Measurements from ENCODE around the gene TBC1D8B. TPM values are rescaled to one million over a fixed set of nuclear protein-coding genes. Genes with fewer than 3 reads are reported as not detected.

Gene TBC1D8B
- total RNA-seq, 6 experiments from 2014 or later, result 6.6 to 9.6 (median 8.2) TPM

GRCh38 chrX:106902684-106903083 lies 100.2 kb downstream of the TBC1D8B start:
- H3K36me3 ChIP-seq, result no peaks in the 10 kb centered on the region
- ATAC-seq, result peak; percentile 15 to 42 (median 26)
- 42% methylated on average over 2 of the region's 2 CpGs for WGBS (ENCODE audit: insufficient coverage, low coverage, low lambda C conversion rate, missing lambda C conversion rate)
- H3K4me3 ChIP-seq, result peak overlapping the region in 1 of 3 donors; percentile 27
- no peaks in the 10 kb centered on the region for H3K27me3 ChIP-seq
- intact Hi-C loops (cut with DNase I), result no loop called here
- no peaks in the 10 kb centered on the region for H3K9me3 ChIP-seq
- TF ChIP-seq, protein P1, sequence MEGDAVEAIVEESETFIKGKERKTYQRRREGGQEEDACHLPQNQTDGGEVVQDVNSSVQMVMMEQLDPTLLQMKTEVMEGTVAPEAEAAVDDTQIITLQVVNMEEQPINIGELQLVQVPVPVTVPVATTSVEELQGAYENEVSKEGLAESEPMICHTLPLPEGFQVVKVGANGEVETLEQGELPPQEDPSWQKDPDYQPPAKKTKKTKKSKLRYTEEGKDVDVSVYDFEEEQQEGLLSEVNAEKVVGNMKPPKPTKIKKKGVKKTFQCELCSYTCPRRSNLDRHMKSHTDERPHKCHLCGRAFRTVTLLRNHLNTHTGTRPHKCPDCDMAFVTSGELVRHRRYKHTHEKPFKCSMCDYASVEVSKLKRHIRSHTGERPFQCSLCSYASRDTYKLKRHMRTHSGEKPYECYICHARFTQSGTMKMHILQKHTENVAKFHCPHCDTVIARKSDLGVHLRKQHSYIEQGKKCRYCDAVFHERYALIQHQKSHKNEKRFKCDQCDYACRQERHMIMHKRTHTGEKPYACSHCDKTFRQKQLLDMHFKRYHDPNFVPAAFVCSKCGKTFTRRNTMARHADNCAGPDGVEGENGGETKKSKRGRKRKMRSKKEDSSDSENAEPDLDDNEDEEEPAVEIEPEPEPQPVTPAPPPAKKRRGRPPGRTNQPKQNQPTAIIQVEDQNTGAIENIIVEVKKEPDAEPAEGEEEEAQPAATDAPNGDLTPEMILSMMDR (IDR thresholded peaks at IDR 0.05), result no peak
- TF ChIP-seq POLR2A (IDR thresholded peaks at IDR 0.05), result no peak
- peaks cover 0 to 40% (median 7%) of the 10 kb centered on the region in 4 donors for H3K4me1 ChIP-seq
- H3K27ac ChIP-seq, result peak overlapping the region; percentile 68 to 87 (median 82)
- peak in 1 of 3 donors; percentile 57 for DNase-seq

GRCh38 chrX:106903291-106903824 lies 100.9 kb downstream of the TBC1D8B start, which contains the start of gene RIPPLY1:
TSS of gene RIPPLY1 (minus strand) at chrX:106903341. CDS start at chrX:106903287, 54 bp downstream.
- TF ChIP-seq POLR2A (IDR thresholded peaks at IDR 0.05), result no peak
- TF ChIP-seq, protein P1 (IDR thresholded peaks at IDR 0.05), result no peak
- Histone ChIP-seq H3K4me1 (peaks cover 0 to 40% (median 7%) of the 10 kb centered on the region in 4 donors), H3K36me3 (no peaks in the 10 kb centered on the region), H3K4me3 (peak within 1 kb of the TSS in 1 of 3 donors; percentile 27), H3K27me3 (no peaks in the 10 kb centered on the region), H3K27ac (peak within 1 kb of the TSS; percentile 68 to 87 (median 82)), H3K9me3 (no peaks in the 10 kb centered on the region)
- ATAC-seq, result no peak
- DNase-seq, result no peak
- WGBS (ENCODE audit: insufficient coverage, low coverage, low lambda C conversion rate, missing lambda C conversion rate), result no CpG with 5 or more reads among the region's 1 CpG
- intact Hi-C loops (cut with DNase I), result no loop called here

- DNase-seq, result no peak
- Histone ChIP-seq H3K27me3 (no peaks in the 10 kb centered on the region), H3K4me1 (peaks cover 0 to 37% (median 7%) of the 10 kb centered on the region in 4 donors), H3K4me3 (no peak overlapping the region), H3K9me3 (no peaks in the 10 kb centered on the region), H3K36me3 (no peaks in the 10 kb centered on the region), H3K27ac (peak overlapping the region in 2 of 3 donors; percentile 82 to 87)
- peak in 2 of 4 donors; percentile 2 for ATAC-seq
- 80% methylated on average over 1 of the region's 5 CpGs for WGBS (ENCODE audit: insufficient coverage, low coverage, low lambda C conversion rate, missing lambda C conversion rate)
- intact Hi-C loops (cut with DNase I), result no loop called here
- TF ChIP-seq, protein P1 (IDR thresholded peaks at IDR 0.05), result no peak
- no peak for TF ChIP-seq POLR2A (IDR thresholded peaks at IDR 0.05)
Measured at GRCh38 chrX:106903856-106904528, 101.5 kb downstream of the TBC1D8B start.

DNA sequence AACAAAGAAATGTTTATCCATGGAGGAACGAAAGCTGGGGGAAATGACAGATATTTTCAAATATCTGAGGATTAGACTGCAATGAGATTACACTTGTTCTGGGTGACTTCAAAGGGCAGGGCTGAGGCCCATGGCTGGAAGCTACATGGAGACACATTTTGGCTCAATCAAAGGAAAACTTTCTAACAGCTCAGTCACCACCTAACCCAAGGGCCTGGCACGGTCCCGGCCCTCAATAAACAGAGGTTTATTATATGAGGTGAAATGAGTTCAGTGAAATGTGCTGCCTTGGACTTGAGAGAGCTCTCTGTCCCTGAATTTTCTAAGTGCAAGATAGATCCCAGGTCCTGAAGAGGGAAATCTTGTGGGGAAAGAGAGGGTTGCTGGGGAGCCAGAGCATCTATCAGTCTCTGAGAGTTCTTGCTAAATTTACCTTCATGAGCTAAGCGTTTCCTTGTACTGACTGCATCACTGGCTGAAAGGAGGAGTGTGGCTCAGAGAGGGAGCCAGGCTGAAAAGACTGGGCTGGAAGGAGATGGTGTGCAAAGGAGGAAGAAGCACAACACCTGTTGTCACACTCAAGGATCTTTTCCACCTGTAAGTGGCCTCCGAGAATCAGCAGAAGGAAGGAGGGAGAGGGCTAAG lies 102.7 kb downstream of the TBC1D8B start:
- Histone ChIP-seq H3K27ac (no peak overlapping the region), H3K27me3 (no peaks in the 10 kb centered on the region), H3K36me3 (no peaks in the 10 kb centered on the region), H3K9me3 (no peaks in the 10 kb centered on the region), H3K4me1 (peaks cover 0 to 26% (median 7%) of the 10 kb centered on the region in 4 donors), H3K4me3 (no peak overlapping the region)
- no peak for ATAC-seq
- WGBS (ENCODE audit: insufficient coverage, low coverage, low lambda C conversion rate, missing lambda C conversion rate), result 70% methylated on average over 4 of the region's 5 CpGs
- intact Hi-C loops (cut with DNase I), result no loop called here
- TF ChIP-seq, protein P1 (IDR thresholded peaks at IDR 0.05), result no peak
- no peak for TF ChIP-seq POLR2A (IDR thresholded peaks at IDR 0.05)
- DNase-seq, result no peak
